Measurements from ENCODE around the gene MAP4K5.
"Not testable (repeated sequence)": the region's sequence is repeated elsewhere in the genome, so short reads cannot be mapped to it uniquely, and the experiment has no call there.

The MAP4K5 gene

DNA sequence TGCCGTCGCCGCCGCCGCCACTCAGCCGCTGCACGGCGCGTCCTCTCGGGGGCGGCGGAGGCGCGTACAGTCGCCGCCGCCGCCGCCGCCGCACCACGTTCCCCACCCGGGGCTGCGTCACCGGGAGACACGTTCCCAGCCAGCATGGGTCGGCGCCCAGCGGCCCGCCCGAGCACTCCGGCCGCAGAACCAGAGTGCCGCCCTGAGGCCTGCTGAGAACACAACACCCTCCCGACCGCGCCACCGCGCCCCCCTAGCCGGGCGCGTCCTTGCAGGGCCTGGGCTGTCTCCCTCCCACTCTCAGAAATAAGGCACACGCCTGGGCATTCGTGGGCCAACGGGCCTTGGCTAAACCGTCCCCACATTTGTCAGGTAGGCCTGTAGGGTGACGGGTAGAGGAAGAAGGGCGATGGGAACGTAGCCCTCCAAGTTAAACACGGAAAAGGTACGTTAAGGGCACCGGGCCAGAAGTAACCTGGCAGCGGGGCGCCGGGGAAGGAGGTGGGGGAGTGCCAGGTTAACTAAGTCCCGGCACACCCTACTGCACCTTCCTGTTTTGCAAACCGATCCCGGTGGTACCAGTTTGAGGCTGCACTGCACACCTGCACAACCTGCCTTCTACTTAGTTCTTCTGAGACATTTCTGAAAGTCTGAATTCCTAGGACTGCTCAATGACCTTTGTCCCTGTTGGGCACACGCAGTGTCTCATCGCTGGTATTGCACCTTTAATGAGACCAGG, at the start of gene MAP4K5:
Gene MAP4K5, minus strand, starts transcription at position 68 of the 739 bp plus-strand sequence. CDS start 520 bp downstream, outside the sequence.
- Mint-ChIP-seq H3K27ac (peak within 1 kb of the TSS; percentile 66), H3K4me3 (peak within 1 kb of the TSS; percentile 87), H3K36me3 (ENCODE audit: low read depth) (peaks cover 21% of the 10 kb centered on the region), H3K27me3 (no peaks in the 10 kb centered on the region), H3K4me1 (ENCODE audit: low read depth) (peaks cover 53% of the 10 kb centered on the region), H3K9me3 (no peaks in the 10 kb centered on the region)
- intact Hi-C loops (cut with micrococcal nuclease): loop anchor here (1.0 to 5.0 kb wide), 3 partner anchors 211 to 305 kb away; partner anchors contain the start of genes DMAC2L and L2HGDH

DNA sequence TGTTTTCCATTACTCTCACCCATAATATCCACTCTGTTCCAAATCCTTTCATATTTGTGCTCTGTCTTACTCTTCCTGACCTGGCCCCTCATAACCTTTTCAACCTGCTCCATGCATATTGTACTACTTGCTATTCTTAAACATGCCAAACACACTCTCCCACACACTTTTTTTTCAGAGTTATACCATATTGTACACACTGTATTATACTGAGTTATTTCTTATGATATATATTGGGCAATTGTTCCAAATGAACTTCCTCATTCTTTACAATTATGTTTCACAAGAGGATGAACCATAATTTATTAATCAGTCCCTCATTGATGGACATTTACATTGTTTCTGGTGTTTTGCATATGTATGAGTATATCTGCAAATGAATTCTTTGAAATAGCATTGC, 46.1 kb upstream of the MAP4K5 start:
- Mint-ChIP-seq H3K27me3 (no peaks in the 10 kb centered on the region), H3K4me1 (ENCODE audit: low read depth) (peaks cover 6% of the 10 kb centered on the region), H3K27ac (no peak overlapping the region), H3K36me3 (ENCODE audit: low read depth) (no peaks in the 10 kb centered on the region), H3K4me3 (no peak overlapping the region), H3K9me3 (no peaks in the 10 kb centered on the region)
- intact Hi-C loops (cut with micrococcal nuclease): no loop called here

DNA sequence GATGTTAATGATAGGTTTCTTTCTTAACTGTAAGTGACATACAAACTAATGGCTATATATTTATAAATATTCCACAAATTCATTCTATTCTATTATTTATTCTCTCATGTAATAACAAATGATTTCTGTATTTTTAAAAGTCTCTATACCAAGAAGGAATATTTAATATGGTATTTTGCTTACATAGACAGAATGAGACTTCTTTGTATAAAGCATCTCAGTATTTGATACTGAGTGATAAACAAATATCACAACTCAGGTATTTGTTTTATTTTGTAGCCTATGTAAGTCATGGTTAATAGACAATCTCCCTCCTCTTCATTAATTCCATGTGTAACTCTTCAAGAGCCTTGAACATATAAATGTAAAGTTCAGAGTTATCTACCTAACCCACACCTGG, 45.6 kb upstream of the MAP4K5 start:
- Mint-ChIP-seq H3K4me3 (no peak overlapping the region), H3K27ac (no peak overlapping the region), H3K27me3 (no peaks in the 10 kb centered on the region), H3K36me3 (ENCODE audit: low read depth) (no peaks in the 10 kb centered on the region), H3K9me3 (no peaks in the 10 kb centered on the region), H3K4me1 (ENCODE audit: low read depth) (peaks cover 6% of the 10 kb centered on the region)
- intact Hi-C loops (cut with micrococcal nuclease): no loop called here

DNA sequence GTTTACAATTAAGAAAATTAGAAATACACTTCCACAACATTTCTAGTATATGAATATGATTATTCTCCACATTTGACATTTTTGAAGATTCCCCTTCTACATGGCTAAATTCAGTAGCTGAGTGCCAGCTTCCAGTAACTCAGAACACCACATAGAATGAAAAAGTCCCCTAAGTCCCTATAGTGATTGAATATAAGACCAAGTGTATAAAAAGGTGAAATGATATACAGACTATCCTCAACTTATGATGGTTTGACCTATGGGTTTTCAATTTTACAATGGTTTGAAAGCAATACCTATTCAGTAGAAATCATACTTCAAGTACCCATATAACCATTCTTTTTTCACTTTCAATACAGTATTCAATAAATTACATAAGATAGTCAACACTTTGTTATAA, 43.4 kb upstream of the MAP4K5 start:
- H3K36me3 Mint-ChIP-seq (ENCODE audit: low read depth): no peaks in the 10 kb centered on the region
- H3K9me3 Mint-ChIP-seq: peaks cover 5% of the 10 kb centered on the region
- intact Hi-C loops (cut with micrococcal nuclease): no loop called here
- no peaks in the 10 kb centered on the region for H3K27me3 Mint-ChIP-seq
- no peak overlapping the region for H3K4me3 Mint-ChIP-seq
- H3K27ac Mint-ChIP-seq: no peak overlapping the region
- peaks cover 6% of the 10 kb centered on the region for H3K4me1 Mint-ChIP-seq (ENCODE audit: low read depth)

DNA sequence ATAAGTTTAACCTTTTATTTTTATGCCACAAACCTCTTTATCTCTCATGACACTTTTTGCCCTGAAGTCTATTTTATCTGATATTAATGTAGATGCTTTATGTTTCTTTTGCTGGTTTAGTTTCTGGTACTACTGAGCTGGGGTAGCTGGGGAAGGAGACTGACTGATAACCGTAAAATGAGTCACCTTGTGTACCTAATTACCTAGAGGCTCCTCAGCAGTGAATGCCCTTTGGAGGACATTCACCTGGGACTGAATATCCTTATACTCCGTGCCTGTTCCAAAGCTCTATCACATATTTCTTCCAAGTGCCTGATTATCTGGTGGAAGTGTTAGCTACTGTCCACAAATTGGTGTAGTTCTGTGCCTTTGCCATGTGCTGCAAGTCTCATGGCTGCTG, 41.5 kb upstream of the MAP4K5 start:
- Mint-ChIP-seq H3K9me3 (peaks cover 22% of the 10 kb centered on the region), H3K36me3 (ENCODE audit: low read depth) (peaks cover 6% of the 10 kb centered on the region), H3K4me3 (no peak overlapping the region), H3K27ac (no peak overlapping the region), H3K4me1 (ENCODE audit: low read depth) (peaks cover 6% of the 10 kb centered on the region), H3K27me3 (no peaks in the 10 kb centered on the region)
- intact Hi-C loops (cut with micrococcal nuclease): no loop called here

DNA sequence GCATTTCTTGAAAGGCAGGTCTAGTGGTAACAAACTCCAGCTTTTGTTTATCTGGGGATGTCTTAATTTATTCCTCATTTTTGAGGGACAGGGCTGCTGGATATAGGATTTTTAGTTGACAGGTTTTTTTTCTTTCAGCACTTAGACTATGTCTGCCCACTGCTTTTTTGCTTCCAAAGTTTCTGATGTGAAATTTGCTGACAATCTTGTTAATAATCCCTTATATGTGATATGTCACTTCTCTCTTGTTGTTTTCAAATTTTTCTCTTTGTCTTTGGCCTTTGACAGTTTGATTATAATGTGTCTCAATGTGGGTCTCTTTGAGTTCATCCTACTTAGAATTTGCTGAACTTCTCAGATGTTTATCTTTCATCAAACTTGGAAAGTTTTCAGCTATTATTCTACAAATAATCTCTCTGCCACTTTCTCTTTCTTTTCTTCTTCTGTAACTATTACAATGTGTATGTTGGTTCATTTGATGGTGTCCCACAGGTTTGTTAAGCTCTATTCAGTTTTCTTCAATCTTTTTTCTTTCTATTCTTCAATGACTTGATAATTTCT, 37.4 kb upstream of the MAP4K5 start:
- peaks cover 30% of the 10 kb centered on the region for H3K9me3 Mint-ChIP-seq
- no peaks in the 10 kb centered on the region for H3K4me1 Mint-ChIP-seq (ENCODE audit: low read depth)
- H3K36me3 Mint-ChIP-seq (ENCODE audit: low read depth): peaks cover 6% of the 10 kb centered on the region
- no peak overlapping the region for H3K27ac Mint-ChIP-seq
- no peaks in the 10 kb centered on the region for H3K27me3 Mint-ChIP-seq
- intact Hi-C loops (cut with micrococcal nuclease): no loop called here
- H3K4me3 Mint-ChIP-seq: no peak overlapping the region

DNA sequence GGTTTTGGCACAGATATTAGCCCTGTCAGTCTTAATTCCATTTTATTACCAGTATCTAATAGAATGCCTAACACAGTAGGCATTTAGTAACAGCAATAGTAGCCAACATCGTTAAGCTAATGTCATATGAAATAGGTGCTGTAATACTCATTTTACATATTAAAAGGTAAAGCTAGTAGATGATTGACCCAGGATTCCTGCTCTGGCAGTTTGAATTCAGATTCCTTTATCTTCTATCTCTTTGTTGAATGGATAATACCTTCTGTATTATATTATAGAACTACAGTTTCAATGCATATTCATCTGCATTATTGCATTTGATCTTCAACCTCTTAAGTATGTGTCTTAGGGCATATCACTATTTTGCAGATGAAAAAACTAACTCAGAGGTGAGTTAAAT, 30.5 kb upstream of the MAP4K5 start:
- H3K9me3 Mint-ChIP-seq: no peaks in the 10 kb centered on the region
- intact Hi-C loops (cut with micrococcal nuclease): no loop called here
- H3K36me3 Mint-ChIP-seq (ENCODE audit: low read depth): peaks cover 5% of the 10 kb centered on the region
- peaks cover 18% of the 10 kb centered on the region for H3K27me3 Mint-ChIP-seq
- H3K27ac Mint-ChIP-seq: no peak overlapping the region
- H3K4me1 Mint-ChIP-seq (ENCODE audit: low read depth): peaks cover 13% of the 10 kb centered on the region
- H3K4me3 Mint-ChIP-seq: no peak overlapping the region

DNA sequence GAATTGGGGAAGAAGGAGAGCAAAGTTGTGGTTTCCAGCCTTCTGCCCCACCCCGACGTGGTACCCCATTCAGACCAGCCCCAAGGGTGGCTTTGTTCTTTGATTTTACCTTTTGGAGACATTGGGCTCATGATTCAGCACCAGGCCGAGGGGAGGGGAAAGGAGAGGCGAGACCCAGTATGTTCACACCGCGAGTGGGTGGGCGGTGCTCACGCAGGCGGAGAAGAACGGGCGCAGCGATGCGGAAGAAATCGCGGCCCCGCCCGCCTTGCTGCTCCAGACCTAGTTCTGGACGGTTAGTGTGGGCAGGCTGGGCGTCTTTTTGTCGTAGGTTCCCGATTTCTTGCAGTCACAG, 28.5 kb upstream of the MAP4K5 start:
- Mint-ChIP-seq H3K36me3 (ENCODE audit: low read depth) (peaks cover 5% of the 10 kb centered on the region), H3K9me3 (no peaks in the 10 kb centered on the region), H3K27me3 (peaks cover 20% of the 10 kb centered on the region), H3K4me3 (peak overlapping the region; percentile 88), H3K4me1 (ENCODE audit: low read depth) (peaks cover 13% of the 10 kb centered on the region), H3K27ac (peak overlapping the region; percentile 80)
- intact Hi-C loops (cut with micrococcal nuclease): no loop called here

DNA sequence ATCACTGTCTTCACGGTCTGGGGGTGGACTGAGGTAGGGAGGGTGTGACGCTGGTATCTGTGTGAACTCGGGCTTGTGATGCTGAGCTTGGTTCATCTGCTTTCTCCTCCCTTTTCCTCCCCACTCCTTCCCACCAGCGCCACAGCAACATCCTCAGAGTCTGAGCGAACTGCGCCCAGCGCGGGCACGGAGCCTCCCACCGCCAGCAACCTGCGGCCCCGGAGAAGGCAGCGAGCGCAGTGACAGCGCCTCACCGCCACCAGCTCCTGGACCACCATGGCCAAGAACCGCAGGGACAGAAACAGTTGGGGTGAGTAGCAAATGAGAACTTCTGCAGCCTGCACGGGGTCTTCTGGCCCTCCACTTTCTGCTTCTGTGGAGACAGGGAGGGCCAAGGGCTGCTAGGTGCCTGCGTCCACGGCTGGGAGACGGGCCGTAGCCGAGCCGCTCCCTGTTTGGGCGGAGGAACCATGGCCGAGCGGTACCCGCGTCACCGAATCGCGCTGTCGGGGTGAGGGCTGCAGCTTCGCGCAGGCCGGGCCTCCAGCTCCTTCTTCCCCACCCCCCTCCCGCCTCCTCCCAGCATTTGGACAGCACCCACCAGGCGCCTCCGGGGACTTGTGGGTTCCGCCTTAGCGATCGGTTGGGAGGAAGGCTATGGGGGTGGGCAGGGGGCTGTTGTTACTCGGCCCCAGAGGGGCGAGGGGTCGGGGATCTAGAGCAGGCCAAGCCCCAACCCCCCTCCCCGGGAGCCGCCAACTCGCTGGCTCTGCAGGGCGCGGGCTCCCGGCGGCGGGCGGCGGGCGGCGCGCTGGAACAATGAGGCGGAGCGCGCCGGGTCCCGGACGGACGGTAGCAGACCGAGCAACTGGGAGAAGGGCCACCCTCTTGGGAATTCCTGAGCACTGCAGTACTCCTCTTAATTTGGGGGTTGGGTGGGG, 27.9 kb upstream of the MAP4K5 start, which contains the start of gene ATL1:
Gene ATL1, plus strand, starts transcription at position 156 of the 941 bp plus-strand sequence. Its CDS starts 121 bp downstream, at position 277.
- Mint-ChIP-seq H3K27me3 (peaks cover 20% of the 10 kb centered on the region), H3K4me1 (ENCODE audit: low read depth) (peaks cover 13% of the 10 kb centered on the region), H3K4me3 (peak within 1 kb of the TSS; percentile 88), H3K27ac (peak within 1 kb of the TSS; percentile 80), H3K9me3 (no peaks in the 10 kb centered on the region), H3K36me3 (ENCODE audit: low read depth) (peaks cover 5% of the 10 kb centered on the region)
- intact Hi-C loops (cut with micrococcal nuclease): no loop called here

DNA sequence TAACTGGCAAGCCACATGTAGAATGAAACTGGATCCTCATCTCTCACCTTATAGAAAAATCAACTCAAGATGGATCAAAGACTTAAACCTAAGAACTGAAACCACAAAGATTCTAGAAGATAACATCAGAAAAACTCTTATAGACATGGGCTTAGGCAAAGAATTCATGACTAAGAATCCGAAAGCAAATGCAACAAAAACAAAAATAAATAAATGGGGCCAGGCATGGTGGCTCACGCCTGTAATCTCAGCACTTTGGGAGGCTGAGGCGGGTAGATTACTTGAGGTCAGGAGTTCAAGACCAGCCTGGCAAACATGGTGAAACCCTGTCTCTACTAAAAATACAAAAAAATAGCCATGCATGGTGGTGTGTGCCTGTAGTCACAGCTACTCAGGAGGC, 20.4 kb upstream of the MAP4K5 start:
- H3K9me3 Mint-ChIP-seq; intact Hi-C loops (cut with micrococcal nuclease); H3K27ac Mint-ChIP-seq; H3K4me1 Mint-ChIP-seq (ENCODE audit: low read depth); H3K36me3 Mint-ChIP-seq (ENCODE audit: low read depth); H3K4me3 Mint-ChIP-seq; H3K27me3 Mint-ChIP-seq: not testable (repeated sequence)

DNA sequence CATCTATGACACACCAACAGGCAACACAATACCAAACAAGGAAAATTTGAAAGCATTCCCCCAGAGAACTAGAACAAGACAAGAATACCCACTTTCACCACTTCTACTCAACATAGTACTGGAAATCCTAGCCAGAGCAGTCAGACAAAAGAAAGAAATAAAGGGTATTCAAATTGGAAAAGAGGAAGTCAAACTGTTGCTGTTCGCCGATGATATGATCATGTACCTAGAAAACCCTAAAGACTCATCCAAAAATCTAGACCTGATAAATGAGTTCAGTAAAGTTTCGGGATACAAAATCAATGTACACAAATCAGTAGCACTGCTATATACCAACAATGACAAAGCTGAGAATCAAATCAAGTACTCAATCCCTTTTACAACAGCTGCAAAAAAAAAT, 19.5 kb upstream of the MAP4K5 start:
- peaks cover 5% of the 10 kb centered on the region for H3K4me1 Mint-ChIP-seq (ENCODE audit: low read depth)
- no peak overlapping the region for H3K4me3 Mint-ChIP-seq
- intact Hi-C loops (cut with micrococcal nuclease): no loop called here
- H3K27ac Mint-ChIP-seq: no peak overlapping the region
- no peaks in the 10 kb centered on the region for H3K36me3 Mint-ChIP-seq (ENCODE audit: low read depth)
- H3K27me3 Mint-ChIP-seq: peaks cover 3% of the 10 kb centered on the region
- no peaks in the 10 kb centered on the region for H3K9me3 Mint-ChIP-seq

DNA sequence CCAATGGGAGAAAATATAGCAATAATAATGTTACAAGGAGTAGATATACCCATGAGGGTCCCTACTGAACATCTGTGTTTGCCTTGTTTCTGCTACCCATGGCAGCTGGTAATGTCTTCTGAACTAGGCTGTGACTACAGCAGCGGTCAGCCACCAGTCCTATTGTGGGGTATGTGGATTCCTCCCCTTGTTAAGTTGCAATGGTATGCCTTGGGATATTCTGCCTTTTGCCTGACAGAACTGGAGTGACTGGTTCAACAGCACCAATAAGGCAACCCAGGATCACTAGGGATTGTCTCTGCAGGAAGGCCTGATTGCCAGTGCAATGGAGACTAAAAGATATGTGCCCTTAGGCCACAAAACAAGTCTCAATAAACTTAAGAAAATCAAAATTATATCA, 17.9 kb upstream of the MAP4K5 start:
- intact Hi-C loops (cut with micrococcal nuclease): no loop called here
- Mint-ChIP-seq H3K36me3 (ENCODE audit: low read depth) (no peaks in the 10 kb centered on the region), H3K27ac (no peak overlapping the region), H3K4me3 (no peak overlapping the region), H3K27me3 (peaks cover 3% of the 10 kb centered on the region), H3K9me3 (no peaks in the 10 kb centered on the region), H3K4me1 (ENCODE audit: low read depth) (peaks cover 5% of the 10 kb centered on the region)

DNA sequence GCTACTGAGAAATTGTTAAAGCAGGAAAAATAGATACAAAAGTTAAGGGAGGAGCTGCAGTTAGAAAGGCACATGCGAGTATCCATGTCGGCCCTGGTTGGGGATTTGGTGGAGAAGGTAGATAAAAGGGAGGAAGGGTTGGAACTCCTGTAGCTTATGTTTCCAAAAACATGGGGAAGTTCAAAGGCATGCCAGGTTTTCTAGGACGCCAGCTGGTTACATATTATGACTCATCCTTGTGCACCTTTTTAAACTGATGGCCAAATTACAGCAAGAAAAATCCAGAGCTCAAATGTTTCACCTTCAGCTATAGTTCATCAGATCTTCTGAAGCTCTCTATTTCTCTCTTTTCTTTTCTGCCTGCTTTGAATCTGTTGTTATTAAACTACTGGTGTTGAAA, 13.2 kb upstream of the MAP4K5 start:
- no peak overlapping the region for H3K27ac Mint-ChIP-seq
- intact Hi-C loops (cut with micrococcal nuclease): no loop called here
- H3K9me3 Mint-ChIP-seq: no peaks in the 10 kb centered on the region
- H3K36me3 Mint-ChIP-seq (ENCODE audit: low read depth): no peaks in the 10 kb centered on the region
- no peaks in the 10 kb centered on the region for H3K27me3 Mint-ChIP-seq
- peaks cover 5% of the 10 kb centered on the region for H3K4me1 Mint-ChIP-seq (ENCODE audit: low read depth)
- H3K4me3 Mint-ChIP-seq: no peak overlapping the region

DNA sequence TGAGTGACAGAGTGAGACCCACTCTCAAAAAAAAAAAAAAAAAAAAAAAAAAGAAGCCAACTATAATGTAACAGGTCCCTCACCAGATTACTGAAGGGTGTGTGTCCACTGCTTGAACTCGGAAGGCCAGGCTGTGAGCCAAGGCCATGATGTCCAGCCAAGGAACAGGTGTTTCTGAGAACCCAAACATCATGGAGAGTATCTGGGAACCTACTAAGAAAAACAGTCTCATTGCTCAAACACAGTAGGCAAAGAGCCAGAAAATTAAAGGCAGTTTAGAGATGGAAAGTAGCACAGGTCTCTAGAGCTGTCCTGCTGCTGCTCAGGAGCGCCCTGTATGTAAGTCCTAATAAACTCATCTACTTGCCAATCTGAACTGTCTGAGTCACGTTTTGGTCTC, 12.5 kb upstream of the MAP4K5 start:
- peaks cover 5% of the 10 kb centered on the region for H3K4me1 Mint-ChIP-seq (ENCODE audit: low read depth)
- no peaks in the 10 kb centered on the region for H3K36me3 Mint-ChIP-seq (ENCODE audit: low read depth)
- no peak overlapping the region for H3K4me3 Mint-ChIP-seq
- H3K9me3 Mint-ChIP-seq: no peaks in the 10 kb centered on the region
- no peaks in the 10 kb centered on the region for H3K27me3 Mint-ChIP-seq
- intact Hi-C loops (cut with micrococcal nuclease): no loop called here
- no peak overlapping the region for H3K27ac Mint-ChIP-seq
